SJSA1 (cell line): ENCODE measurements around the gene MAGI3. TPM values are rescaled to one million over a fixed set of nuclear protein-coding genes. Genes with fewer than 3 reads are reported as not detected.
A peak's percentile ranks its signal among the peaks of the same experiment; 100 is the strongest.

Experiments used
- DNase-seq, 2 experiments: peaks; one replicate each; pipeline ENCODE4 v3.0.0-alpha.2; 2015 to 2020; ENCODE audit warnings: low spot score in 2 of 2, low read depth in 1 of 2
- H3K27ac ChIP-seq: fragments of 250-450 bp; sonication (Bioruptor Pico); 2 replicates; pipeline ENCODE4 v1.5.1; 2020; ENCODE audit warnings: mild to moderate bottlenecking, moderate library complexity
- H3K27me3 ChIP-seq: fragments of 250-450 bp; sonication (Bioruptor Pico); replicated peaks from 2 replicates; pipeline ENCODE4 v1.5.1; 2020; ENCODE audit warnings: mild to moderate bottlenecking, moderate library complexity
- H3K36me3 ChIP-seq: fragments of 250-450 bp; sonication (Bioruptor Pico); 2 replicates; pipeline ENCODE4 v1.5.1; 2020; ENCODE audit warnings: mild to moderate bottlenecking
- H3K4me1 ChIP-seq: fragments of 250-450 bp; sonication (Bioruptor Pico); replicated peaks from 2 replicates; pipeline ENCODE4 v1.6.1; 2021; ENCODE audit warnings: mild to moderate bottlenecking
- H3K4me3 ChIP-seq: fragments of 250-450 bp; sonication (Bioruptor Pico); 2 replicates; pipeline ENCODE4 v1.5.1; 2020; ENCODE audit warnings: mild to moderate bottlenecking
- H3K9me3 ChIP-seq: fragments of 250-450 bp; sonication (Bioruptor Pico); replicated peaks from 2 replicates; pipeline ENCODE4 v1.5.1; 2020; ENCODE audit warnings: mild to moderate bottlenecking
- total RNA-seq: library from RNA; depleted of rRNA; stranded (reverse); fragments of >200 nt; shearing (Covaris generic); gene quantifications from 2 replicates; pipeline ENCODE4 v1.2.3, GENCODE V29; 2014

The MAGI3 gene
- total RNA-seq, 1 experiment from 2014 or later = 25.4 TPM

DNA sequence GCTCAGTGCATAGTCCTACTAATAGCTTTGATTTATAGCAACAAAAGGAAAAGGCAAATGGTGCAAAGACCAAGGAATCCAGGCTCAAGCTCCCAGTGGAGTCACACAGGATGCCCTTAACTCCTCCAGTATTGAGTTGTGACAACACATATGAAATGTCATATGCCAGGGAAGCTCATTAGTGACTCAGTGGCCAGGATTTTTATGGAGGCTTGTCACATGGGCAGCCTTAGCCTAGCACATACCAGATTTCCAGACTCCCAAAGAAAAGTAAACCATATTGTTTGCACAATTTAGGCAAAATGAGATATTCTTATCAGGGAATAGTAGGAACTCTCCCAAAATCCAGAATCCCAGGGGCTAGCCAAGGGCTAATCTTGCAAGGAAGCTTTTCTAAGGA lies 129.2 kb downstream of the MAGI3 start:
- DNase-seq = no peak
- H3K27me3 ChIP-seq = no peaks in the 10 kb centered on the region
- H3K4me1 ChIP-seq = peaks cover 18% of the 10 kb centered on the region
- H3K4me3 ChIP-seq = no peak overlapping the region
- no peak overlapping the region; the same call in 1 of the 2 replicates for H3K27ac ChIP-seq
- no peaks in the 10 kb centered on the region; the same call in 1 of the 2 replicates for H3K36me3 ChIP-seq
- H3K9me3 ChIP-seq = peaks cover 6% of the 10 kb centered on the region; the same call in 1 of the 2 replicates

GRCh38 chr1:113530021-113530420 lies 139.7 kb downstream of the MAGI3 start:
- peaks cover 42% of the 10 kb centered on the region for H3K4me1 ChIP-seq
- H3K27ac ChIP-seq = peak overlapping the region; percentile 84
- H3K4me3 ChIP-seq = no peak overlapping the region
- peak in 1 of 2 experiments; percentile 85 for DNase-seq
- H3K9me3 ChIP-seq = no peaks in the 10 kb centered on the region
- no peaks in the 10 kb centered on the region for H3K36me3 ChIP-seq
- no peaks in the 10 kb centered on the region for H3K27me3 ChIP-seq

DNA sequence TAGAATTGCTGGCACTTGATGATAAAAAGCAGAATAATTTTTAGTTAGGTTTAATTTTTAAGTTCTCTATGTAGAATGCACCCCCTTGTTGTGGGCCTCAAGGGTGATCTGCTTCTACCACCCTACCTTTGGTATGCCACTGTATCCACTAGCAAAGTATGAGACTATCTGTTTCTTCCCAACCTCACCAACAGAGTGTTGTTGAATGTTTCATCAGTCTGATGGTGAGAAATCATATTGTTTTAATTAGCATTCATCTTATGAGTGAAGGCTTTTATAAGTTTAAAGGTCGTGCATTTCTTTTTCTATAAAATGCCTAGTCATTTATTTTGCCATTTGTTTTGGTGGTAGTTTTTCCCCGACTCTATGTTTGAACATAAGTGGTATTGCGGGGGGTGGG lies 141.0 kb downstream of the MAGI3 start:
- H3K4me3 ChIP-seq = no peak overlapping the region
- H3K4me1 ChIP-seq = peaks cover 55% of the 10 kb centered on the region
- no peaks in the 10 kb centered on the region for H3K36me3 ChIP-seq
- no peaks in the 10 kb centered on the region for H3K9me3 ChIP-seq
- peak overlapping the region; percentile 84 for H3K27ac ChIP-seq
- no peaks in the 10 kb centered on the region for H3K27me3 ChIP-seq
- DNase-seq = no peak

DNA sequence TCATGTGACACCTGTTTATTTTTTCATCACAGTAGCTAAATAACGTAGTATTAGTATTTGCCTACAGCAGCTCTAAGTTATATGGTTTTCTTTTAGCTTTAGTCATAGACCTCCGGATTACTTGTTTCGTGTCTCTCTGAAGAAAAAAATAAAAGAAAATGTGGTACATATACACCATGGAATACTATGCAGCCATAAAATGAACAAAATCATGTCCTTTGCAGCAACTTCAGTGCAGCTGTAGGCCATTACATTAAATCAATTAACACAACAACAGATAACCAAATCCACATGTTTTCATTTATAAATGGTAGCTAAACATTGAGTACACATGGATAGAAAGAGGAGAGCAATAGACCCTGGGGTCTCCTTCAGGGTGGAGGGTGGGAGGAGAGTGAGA lies 142.7 kb downstream of the MAGI3 start:
- Histone ChIP-seq H3K4me3 (no peak overlapping the region), H3K27me3 (no peaks in the 10 kb centered on the region), H3K9me3 (no peaks in the 10 kb centered on the region), H3K36me3 (no peaks in the 10 kb centered on the region), H3K27ac (peak overlapping the region; percentile 89), H3K4me1 (peaks cover 61% of the 10 kb centered on the region)
- DNase-seq = no peak

GRCh38 chr1:113534130-113534817 lies 144.0 kb downstream of the MAGI3 start:
- peak; percentile 66 to 85 for DNase-seq
- Histone ChIP-seq H3K4me1 (peaks cover 58% of the 10 kb centered on the region), H3K36me3 (no peaks in the 10 kb centered on the region), H3K4me3 (no peak overlapping the region), H3K27me3 (no peaks in the 10 kb centered on the region), H3K27ac (peak overlapping the region; percentile 89), H3K9me3 (no peaks in the 10 kb centered on the region)

GRCh38 chr1:113534875-113535274 lies 144.6 kb downstream of the MAGI3 start:
- H3K36me3 ChIP-seq = no peaks in the 10 kb centered on the region
- no peaks in the 10 kb centered on the region for H3K27me3 ChIP-seq
- peaks cover 55% of the 10 kb centered on the region for H3K4me1 ChIP-seq
- H3K27ac ChIP-seq = peak overlapping the region; percentile 89
- H3K4me3 ChIP-seq = no peak overlapping the region
- peak; percentile 61 to 80 for DNase-seq
- H3K9me3 ChIP-seq = no peaks in the 10 kb centered on the region

DNA sequence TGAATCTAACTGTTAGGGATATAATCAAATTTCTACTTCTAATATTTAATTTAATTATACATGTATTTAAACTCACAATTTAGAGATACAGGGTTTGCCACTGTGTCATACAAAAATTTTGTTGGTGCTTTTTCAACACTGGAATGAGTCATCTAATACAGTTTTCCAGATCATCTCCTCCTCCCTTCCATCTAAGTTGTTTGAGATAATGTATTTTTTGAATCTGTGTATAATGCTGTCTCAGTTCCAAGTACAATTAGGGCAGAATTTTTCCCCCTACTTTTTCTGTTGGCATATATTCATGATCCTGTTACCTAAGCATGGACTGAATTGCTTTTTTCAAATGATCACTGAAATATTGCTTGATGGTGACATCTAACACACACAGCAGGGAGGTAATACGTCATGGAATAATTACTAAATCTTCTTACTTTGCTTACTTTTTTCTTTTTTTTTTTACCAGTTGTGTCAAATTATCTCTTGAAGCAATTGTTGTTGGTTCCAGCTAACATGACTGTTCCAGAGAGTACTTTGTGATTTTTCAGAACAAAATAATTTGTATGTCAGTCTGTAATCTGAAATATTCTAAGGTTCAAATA lies 146.0 kb downstream of the MAGI3 start:
- Histone ChIP-seq H3K4me3 (no peak overlapping the region), H3K9me3 (no peaks in the 10 kb centered on the region), H3K4me1 (peaks cover 57% of the 10 kb centered on the region), H3K36me3 (no peaks in the 10 kb centered on the region), H3K27ac (peak overlapping the region; percentile 89), H3K27me3 (no peaks in the 10 kb centered on the region)
- peak in 1 of 2 experiments; percentile 43 for DNase-seq

GRCh38 chr1:113538225-113538624 lies 147.9 kb downstream of the MAGI3 start:
- peaks cover 65% of the 10 kb centered on the region for H3K4me1 ChIP-seq
- DNase-seq = no peak
- no peaks in the 10 kb centered on the region for H3K9me3 ChIP-seq
- H3K36me3 ChIP-seq = no peaks in the 10 kb centered on the region
- no peak overlapping the region for H3K27ac ChIP-seq
- no peaks in the 10 kb centered on the region for H3K27me3 ChIP-seq
- no peak overlapping the region for H3K4me3 ChIP-seq

DNA sequence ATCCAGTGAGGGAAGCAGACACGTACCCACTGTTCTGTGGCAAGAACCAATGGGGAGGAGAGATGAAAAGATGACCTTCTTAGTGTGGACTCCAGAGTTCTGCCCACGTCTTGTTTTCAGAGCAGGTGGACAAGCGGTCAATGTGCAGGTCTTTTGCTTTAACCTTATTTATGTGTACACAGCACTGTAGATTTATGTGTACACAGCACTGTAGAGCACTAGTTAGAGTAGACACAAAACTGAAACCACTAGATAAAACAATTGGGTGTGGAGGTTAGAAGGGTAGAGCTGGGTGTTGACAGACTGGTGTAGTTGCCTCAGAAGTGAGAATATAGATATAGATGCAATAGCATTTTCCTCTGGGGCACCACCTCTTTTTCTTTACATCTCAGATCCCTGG lies 150.0 kb downstream of the MAGI3 start:
- no peak for DNase-seq
- Histone ChIP-seq H3K9me3 (no peaks in the 10 kb centered on the region), H3K4me3 (no peak overlapping the region), H3K27ac (no peak overlapping the region), H3K4me1 (peaks cover 44% of the 10 kb centered on the region), H3K27me3 (no peaks in the 10 kb centered on the region), H3K36me3 (no peaks in the 10 kb centered on the region)

DNA sequence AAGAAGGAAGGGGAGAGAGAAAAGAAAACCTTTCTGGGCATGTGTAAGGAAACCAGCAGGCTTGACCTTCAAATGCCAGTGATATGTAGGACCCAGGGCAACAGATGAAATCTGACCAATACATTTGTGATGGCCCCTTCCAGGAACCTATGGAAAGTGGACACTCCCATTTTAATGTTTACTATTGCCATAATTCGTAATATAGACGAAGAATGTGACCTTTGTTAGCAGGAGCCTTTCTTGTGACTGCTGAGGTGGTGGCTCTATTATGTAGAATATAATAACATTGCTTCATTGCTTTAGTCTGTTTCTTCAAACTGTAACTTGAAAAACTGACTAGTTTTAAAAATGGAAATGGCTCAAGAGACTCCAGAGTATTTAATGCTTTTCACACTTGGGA lies 150.8 kb downstream of the MAGI3 start:
- no peaks in the 10 kb centered on the region for H3K27me3 ChIP-seq
- peak overlapping the region; percentile 79; the same call in 1 of the 2 replicates for H3K27ac ChIP-seq
- H3K9me3 ChIP-seq = no peaks in the 10 kb centered on the region
- no peaks in the 10 kb centered on the region for H3K36me3 ChIP-seq
- peaks cover 36% of the 10 kb centered on the region for H3K4me1 ChIP-seq
- no peak overlapping the region for H3K4me3 ChIP-seq
- DNase-seq = no peak

DNA sequence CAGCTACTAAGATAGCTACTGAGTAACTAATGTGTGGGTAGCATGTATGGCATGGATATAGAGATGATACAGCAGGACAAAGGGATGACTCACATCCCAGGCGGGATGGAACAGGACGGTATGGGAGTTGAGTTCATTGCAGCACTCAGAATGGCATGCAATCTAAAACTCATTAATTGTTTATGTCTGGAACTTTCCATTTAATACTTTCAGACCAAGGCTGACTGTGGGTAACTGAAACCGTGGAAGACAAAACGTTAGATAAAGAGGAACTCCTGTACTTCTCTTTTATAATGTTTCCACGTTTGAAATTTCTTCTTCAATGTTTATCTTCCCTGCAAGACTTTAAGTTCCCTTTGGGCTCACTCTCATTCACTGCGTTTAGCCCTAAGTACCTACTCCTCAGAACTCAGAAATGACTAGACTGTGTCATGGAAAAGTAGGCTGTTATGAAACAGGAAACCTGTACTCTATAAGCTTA lies 151.9 kb downstream of the MAGI3 start:
- no peaks in the 10 kb centered on the region for H3K36me3 ChIP-seq
- peak overlapping the region; percentile 79 for H3K27ac ChIP-seq
- no peak overlapping the region for H3K4me3 ChIP-seq
- H3K9me3 ChIP-seq = no peaks in the 10 kb centered on the region
- peak; percentile 67 to 83 for DNase-seq
- peaks cover 28% of the 10 kb centered on the region for H3K4me1 ChIP-seq
- no peaks in the 10 kb centered on the region for H3K27me3 ChIP-seq

- Histone ChIP-seq H3K4me3 (no peak overlapping the region), H3K27me3 (no peaks in the 10 kb centered on the region), H3K27ac (no peak overlapping the region), H3K4me1 (peaks cover 33% of the 10 kb centered on the region), H3K36me3 (no peaks in the 10 kb centered on the region), H3K9me3 (no peaks in the 10 kb centered on the region)
- DNase-seq = no peak
Observed at GRCh38 chr1:113543110-113543509, 152.8 kb downstream of the MAGI3 start.

DNA sequence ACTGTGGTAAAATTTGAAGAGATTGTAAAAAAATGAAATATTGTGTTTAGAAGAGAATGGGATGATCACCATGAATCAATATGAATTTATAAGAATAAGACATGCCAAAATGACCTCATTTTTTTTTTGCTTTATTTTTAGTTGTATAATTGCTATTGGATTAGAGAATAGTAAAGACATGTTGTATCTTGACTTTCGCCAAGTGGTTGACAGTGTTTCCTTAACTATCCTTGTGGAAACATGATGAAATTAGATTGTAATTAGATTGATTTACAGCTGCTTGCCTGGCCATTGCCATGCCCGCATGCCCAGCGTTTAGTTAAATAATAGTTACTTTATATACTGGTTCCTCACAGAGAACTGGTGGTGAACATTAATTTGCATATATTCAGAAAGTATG lies 154.9 kb downstream of the MAGI3 start:
- no peak overlapping the region for H3K4me3 ChIP-seq
- H3K9me3 ChIP-seq = no peaks in the 10 kb centered on the region
- H3K36me3 ChIP-seq = no peaks in the 10 kb centered on the region
- no peak overlapping the region for H3K27ac ChIP-seq
- DNase-seq = no peak
- H3K4me1 ChIP-seq = peaks cover 32% of the 10 kb centered on the region
- H3K27me3 ChIP-seq = no peaks in the 10 kb centered on the region

- H3K36me3 ChIP-seq = no peaks in the 10 kb centered on the region
- H3K27me3 ChIP-seq = no peaks in the 10 kb centered on the region
- H3K4me1 ChIP-seq = peaks cover 27% of the 10 kb centered on the region
- no peak overlapping the region for H3K27ac ChIP-seq
- DNase-seq = no peak
- no peak overlapping the region for H3K4me3 ChIP-seq
- no peaks in the 10 kb centered on the region for H3K9me3 ChIP-seq
Observed at GRCh38 chr1:113545626-113546025, 155.3 kb downstream of the MAGI3 start.
